HG03432 (cell line): ENCODE data around the gene SLC25A11.

Experiments
- ATAC-seq: cut with Tn5 transposase; IDR thresholded peaks from one replicate; pipeline ENCODE4 v1.9.1; 2021; ENCODE audit warnings: mild to moderate bottlenecking, moderate library complexity; ENCODE audit not compliant: unreplicated experiment

SLC25A11 gene, protein sequence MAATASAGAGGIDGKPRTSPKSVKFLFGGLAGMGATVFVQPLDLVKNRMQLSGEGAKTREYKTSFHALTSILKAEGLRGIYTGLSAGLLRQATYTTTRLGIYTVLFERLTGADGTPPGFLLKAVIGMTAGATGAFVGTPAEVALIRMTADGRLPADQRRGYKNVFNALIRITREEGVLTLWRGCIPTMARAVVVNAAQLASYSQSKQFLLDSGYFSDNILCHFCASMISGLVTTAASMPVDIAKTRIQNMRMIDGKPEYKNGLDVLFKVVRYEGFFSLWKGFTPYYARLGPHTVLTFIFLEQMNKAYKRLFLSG

GRCh38 chr17:4939796-4940554, at the start of gene SLC25A11, which contains the start of gene RNF167:
Gene SLC25A11, minus strand, starts transcription at chr17:4940046. Its CDS starts 136 bp downstream, at chr17:4939910.
Gene RNF167, plus strand, starts transcription at chr17:4940268. Its CDS starts 642 bp downstream, at chr17:4940910.
- peak; percentile 77 for ATAC-seq

GRCh38 chr17:4987767-4988567, 48.1 kb upstream of the SLC25A11 start:
- no peak for ATAC-seq

GRCh38 chr17:4986951-4987766, 47.3 kb upstream of the SLC25A11 start, which contains the start of gene CAMTA2:
Gene CAMTA2, minus strand, starts transcription at chr17:4987675. Its CDS starts 1,453 bp downstream, at chr17:4986222.
- ATAC-seq: peak; percentile 73

GRCh38 chr17:4986403-4986802, 46.6 kb upstream of the SLC25A11 start:
- no peak for ATAC-seq

GRCh38 chr17:4982305-4982704, 42.5 kb upstream of the SLC25A11 start:
- no peak for ATAC-seq

DNA sequence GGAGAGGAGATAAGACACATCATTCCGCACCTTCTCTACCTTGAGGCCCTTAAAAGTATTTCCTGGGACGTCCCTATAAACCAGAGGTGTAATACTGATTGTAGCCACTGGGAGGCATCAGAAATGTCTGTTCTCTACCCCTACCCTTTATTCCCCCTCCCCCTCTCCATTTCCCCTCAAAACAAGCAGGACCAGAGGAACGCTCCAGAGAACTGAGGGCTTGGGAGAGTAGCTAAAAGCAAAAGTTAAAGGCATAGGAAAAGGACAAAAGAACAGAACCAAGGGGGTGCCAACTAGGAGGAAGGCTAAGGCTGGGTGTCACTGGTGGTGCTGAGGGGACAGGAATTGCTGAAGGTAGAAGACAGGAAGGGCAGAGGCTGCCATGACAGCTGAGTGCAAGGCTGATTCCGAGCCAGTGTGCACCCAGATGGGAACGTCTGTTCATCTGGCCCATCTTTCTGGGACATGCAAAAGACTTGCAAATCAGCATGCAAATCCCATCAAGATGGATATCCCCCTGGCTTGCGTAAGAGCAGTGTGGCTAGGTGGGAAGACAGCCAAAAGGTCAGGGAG, 40.9 kb upstream of the SLC25A11 start:
- ATAC-seq: no peak

DNA sequence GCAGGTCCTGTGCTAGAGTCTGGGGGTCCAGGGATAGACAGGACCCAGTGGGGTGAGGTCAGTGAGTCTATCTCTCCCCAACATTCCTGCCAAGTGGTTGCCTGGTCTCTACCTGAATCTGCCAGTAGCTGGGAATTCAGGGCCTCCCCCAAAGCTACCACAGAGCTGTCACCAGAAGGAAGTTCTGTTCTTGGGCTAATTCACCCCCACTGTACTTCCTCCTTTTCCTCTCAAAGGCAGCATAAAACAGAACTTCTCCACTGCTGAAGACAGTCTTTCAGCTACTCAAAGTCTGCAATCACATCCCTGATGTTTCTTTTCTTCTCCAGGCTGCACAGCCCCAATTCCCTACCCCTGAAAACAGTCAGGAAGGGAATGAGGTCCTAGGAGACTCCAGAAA, 38.9 kb upstream of the SLC25A11 start:
- no peak for ATAC-seq

DNA sequence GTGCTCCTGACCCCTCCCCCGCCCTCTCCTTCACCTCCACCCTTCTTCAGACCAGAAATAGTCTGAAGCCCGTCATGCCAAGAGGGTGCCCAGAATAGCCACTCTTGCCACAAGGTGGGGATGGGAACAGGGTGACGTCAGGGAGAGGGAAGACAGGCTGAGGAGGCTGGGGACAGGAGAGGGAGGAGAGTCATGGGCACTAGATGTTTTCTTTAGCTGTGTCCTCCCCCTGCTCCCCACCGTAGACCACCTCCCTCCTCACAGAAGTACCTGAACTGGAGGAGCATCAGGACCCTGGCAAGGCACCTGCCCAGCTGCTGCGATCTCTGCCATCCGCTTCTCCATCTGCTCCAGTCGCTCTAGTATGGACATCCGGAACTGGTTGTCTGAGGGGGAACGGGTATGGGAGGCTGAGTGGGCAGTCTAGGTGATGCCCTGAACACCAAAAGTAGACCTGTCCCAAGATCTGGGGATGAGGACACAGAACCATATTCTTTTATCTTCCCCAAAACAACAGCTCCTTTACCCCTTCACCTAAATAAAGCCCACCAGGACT, 34.3 kb upstream of the SLC25A11 start:
- no peak for ATAC-seq

DNA sequence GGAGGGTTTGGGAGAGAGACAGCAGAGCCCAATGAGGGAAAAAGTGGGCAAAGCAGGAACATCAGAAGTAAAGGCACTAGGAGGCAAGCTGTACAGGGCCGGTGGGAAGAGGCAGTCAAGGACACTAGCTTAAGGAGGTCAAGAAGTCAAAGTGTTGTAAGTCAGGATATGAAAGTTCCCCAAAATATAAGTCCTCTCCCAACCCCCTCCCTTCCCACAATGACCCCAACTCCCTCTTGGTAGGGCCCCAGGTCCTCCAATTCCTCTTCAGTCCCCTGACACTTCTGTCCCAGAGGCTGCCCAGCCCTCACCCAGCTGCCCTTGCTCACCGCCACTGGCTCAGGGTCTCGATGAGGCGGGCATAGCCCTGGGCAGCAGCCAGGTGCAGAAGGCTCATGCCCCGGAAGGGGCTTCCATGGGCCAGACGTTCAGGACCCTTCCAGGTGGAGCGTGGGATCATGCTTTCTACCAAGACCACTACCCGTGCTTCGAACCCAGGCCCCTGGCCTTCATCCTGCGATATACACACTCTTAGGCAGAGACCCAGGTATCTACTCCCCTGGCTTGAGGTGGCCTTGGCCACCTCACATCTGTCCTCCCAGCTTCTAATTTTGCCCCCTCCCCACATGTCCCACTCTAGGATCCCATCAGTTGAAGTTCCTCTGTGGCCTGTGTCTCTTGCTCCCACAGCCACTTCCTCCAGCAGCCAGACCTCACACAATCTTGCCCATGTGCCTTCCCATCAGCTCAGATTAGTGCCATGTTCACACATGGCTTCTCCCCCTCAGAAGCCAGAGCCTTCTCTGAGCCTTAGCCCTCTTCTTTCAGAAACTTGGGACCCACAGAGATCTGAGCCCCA, 33.6 kb upstream of the SLC25A11 start:
- no peak for ATAC-seq

- ATAC-seq: no peak
Measured at GRCh38 chr17:4972752-4973151, 32.9 kb upstream of the SLC25A11 start.

DNA sequence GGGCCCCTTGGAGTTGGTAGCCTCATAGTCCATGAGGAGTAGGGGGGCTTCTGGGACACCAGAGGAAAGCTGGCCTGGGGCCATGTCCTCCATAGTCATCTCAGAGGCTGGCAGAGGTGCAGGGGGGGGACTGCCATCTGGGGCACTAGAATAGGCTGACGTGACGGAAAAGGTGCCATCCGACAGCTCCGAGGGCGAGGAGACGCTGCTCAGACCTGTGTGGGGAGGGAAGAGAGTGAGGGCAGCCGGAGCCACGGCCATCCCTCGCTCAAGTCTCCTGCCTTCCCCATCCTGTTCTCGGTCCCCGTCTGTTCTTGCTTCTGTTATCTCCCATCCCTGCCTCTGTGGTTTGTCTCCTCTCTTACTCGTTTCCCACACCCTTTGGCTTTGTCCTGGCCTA, 32.5 kb upstream of the SLC25A11 start:
- no peak for ATAC-seq

DNA sequence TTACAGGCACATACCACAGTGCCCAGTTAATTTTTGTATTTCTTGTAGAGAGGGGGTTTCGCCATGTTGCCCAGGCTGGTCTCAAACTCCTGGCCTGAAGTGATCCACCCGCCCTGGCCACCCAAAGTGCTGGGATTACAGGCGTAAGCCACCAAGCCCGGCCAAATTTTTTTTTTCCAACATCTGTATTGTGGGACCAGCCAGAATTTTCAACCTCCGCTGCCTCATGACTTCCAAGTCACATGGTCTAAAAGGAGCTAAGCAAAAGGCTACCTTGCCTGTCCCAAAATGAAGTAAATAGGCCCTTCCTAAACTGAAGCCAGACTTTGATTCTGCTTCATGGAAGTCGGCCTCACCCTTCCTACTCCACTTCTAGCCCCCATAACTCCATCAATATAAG, 32.0 kb upstream of the SLC25A11 start:
- no peak for ATAC-seq

DNA sequence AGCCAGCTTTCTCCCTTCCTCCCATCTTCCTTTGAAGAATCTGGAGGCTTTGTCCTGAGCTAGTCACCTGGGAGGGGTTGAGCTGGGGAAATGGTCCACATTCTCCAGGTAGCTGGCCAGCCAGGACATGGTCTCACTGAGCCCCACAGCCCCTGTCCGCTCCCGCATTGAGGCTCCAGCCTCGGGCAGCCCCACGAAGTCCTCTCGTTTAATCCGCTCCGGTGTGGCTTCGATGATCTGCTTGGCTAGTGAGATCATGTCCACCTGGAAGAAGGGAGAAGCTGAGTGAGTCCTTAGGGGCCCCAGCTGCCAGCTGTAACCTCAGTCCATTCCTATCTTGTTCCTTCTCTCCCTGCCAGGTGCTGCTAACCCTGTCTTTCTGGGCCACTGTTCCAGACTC, 30.4 kb upstream of the SLC25A11 start:
- ATAC-seq: no peak

DNA sequence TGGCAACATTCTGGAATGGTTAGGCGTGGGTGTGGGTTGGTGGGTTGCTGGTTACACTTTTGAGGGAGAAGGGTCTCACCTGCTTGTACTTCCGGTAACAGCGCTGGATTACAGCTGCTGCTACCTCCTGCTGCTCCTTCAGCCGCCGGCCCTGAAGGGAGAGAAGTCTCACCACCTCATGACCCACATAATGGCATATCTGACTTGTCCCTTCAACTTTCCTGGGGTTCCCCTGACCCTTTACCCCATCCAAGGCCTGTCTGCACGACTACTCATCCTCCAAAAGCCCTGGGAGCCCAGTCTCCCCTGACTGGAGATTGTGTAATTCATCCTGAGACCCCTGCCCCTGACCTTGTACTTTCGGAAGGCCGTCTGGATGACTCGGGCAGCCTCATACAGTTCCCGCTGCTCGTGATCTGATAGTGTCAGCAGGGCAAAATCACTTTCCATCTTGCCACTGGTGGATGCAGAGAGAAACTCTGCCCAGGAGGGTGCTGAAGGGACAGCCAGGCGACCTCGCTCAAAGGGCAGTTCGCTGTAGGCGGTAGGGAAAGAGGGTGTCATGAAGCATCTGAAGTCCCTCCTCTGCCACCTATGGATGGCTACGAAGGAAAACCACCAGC, 29.8 kb upstream of the SLC25A11 start:
- no peak for ATAC-seq

GRCh38 chr17:4969047-4969550, 29.3 kb upstream of the SLC25A11 start:
- no peak for ATAC-seq

DNA sequence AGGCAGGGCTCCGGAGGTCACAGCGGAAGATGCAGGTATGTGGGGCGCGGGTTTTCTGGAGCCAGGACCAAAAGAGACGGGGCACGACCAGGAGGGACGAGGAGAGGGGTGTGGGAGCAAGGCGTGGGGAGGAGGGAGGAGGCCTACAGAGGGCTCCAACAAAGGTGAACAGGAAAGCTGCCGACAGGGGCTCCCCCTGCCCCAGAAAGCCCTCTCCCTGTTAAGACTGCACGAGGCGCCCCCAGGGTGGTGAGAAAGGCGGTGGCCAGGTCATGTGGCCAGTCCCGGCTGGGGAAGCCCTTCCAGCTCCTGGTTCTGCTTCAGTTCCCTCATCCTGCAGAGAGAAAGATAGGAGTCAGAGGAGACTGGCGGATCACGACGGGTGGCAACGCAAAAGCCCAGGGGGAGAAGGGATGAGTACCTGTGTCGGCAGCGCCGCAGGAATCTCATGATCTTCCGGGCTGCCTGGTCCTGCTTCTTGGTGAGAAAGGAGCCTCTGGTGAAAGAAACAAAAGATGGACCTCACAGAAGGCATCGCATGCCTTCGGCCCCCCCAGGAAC, 28.7 kb upstream of the SLC25A11 start:
- no peak for ATAC-seq

- peak; percentile 70 for ATAC-seq
Measured at GRCh38 chr17:4967539-4968485, 28.0 kb upstream of the SLC25A11 start, which contains the start of gene SPAG7. Gene SPAG7, minus strand, starts transcription at chr17:4967817. Its CDS starts 13 bp downstream, at chr17:4967804.
